SK-N-MC (cell line): ENCODE results near the gene CTNNA3.

Source experiments
- DNase-seq: peaks from one replicate; pipeline ENCODE4 v3.0.0-alpha.2; 2011; ENCODE audit warnings: low read depth, low spot score
- H3K27ac ChIP-seq: fragments of 200-600 bp; sonication (generic); 2 replicates; pipeline ENCODE4 v1.5.1; 2016; ENCODE audit warnings: mixed run types
- H3K36me3 ChIP-seq: fragments of 200-600 bp; sonication (generic); 2 replicates; pipeline ENCODE4 v1.6.1; 2017; ENCODE audit warnings: antibody characterized with exemption, low read length, mixed read lengths; ENCODE audit not compliant: insufficient read depth
- H3K4me3 ChIP-seq: fragments of 200-600 bp; sonication (generic); 2 replicates; pipeline ENCODE4 v1.5.1; 2016
- H3K9ac ChIP-seq: fragments of 200-600 bp; sonication (generic); 2 replicates; pipeline ENCODE4 v1.8.0; 2017; ENCODE audit warnings: mixed run types, mixed read lengths; ENCODE audit not compliant: insufficient read length
- H3K9me3 ChIP-seq: fragments of 200-600 bp; sonication (generic); 2 replicates; pipeline ENCODE4 v1.6.1; 2017; ENCODE audit warnings: low read depth, mild to moderate bottlenecking, antibody characterized with exemption, low read length, moderate library complexity, mixed read lengths
- EZH2 ChIP-seq: fragments of 200-600 bp; sonication (generic); IDR thresholded peaks from one replicate; pipeline ENCODE4 v1.6.1; 2017; ENCODE audit warnings: antibody characterized with exemption
- FOXP2 ChIP-seq: optimal IDR thresholded peaks from 2 replicates; pipeline ENCODE3; 2011; ENCODE audit warnings: mild to moderate bottlenecking, moderate library complexity; ENCODE audit not compliant: insufficient read depth; ENCODE audit errors: extremely low read length, control extremely low read depth
- POLR2AphosphoS5 ChIP-seq: IDR thresholded peaks from 2 replicates; pipeline ENCODE4 v1.6.1; 2012; ENCODE audit warnings: mild to moderate bottlenecking, low read depth, low read length, borderline replicate concordance

Gene CTNNA3

DNA sequence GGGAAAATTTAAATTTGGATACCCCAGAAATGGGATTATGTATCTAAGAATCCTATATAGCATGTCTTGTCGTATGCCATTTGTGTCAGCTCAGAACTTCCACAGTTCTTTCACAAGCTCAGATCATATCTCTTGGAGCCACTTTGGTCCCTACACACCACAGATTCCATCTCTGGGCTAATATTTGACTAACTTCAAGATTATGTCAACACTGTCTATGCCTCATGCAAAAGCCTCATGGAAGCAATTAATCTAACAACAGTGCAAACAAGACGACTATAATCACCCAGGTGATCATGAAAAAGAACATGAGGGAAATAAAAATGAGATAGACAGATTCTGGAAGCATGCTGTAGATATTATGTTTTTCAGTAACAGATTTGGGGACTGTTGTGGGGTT is 581.0 kb downstream of the CTNNA3 start:
- Histone ChIP-seq H3K27ac (no peak overlapping the region), H3K9me3 (no peaks in the 10 kb centered on the region), H3K9ac (no peak overlapping the region), H3K36me3 (no peaks in the 10 kb centered on the region), H3K4me3 (no peak overlapping the region)
- no peak for DNase-seq
- TF ChIP-seq POLR2AphosphoS5: no peak
- no peak for TF ChIP-seq FOXP2
- TF ChIP-seq EZH2: no peak

DNA sequence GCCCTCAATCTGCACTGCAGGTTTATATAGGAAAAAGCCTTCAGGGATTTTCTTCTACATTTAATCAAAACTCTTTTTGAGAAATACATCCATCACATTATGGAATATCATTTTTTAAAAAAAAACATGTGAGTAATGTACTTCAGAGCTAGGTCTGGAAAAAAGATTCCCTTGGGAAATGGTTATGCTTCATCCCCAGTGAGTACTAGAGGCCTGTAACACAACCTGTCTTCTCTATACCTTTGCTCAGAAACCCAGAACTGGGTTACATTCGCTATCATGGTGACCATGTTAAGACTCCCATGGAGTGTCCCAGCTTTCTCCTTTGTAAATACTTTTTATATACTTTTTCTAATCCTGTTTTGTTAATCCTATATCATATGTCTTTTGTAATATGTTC is 583.2 kb downstream of the CTNNA3 start:
- Histone ChIP-seq H3K9ac (no peak overlapping the region), H3K4me3 (no peak overlapping the region), H3K27ac (no peak overlapping the region), H3K36me3 (no peaks in the 10 kb centered on the region), H3K9me3 (no peaks in the 10 kb centered on the region)
- no peak for DNase-seq
- TF ChIP-seq FOXP2 (no peak), POLR2AphosphoS5 (no peak), EZH2 (no peak)

DNA sequence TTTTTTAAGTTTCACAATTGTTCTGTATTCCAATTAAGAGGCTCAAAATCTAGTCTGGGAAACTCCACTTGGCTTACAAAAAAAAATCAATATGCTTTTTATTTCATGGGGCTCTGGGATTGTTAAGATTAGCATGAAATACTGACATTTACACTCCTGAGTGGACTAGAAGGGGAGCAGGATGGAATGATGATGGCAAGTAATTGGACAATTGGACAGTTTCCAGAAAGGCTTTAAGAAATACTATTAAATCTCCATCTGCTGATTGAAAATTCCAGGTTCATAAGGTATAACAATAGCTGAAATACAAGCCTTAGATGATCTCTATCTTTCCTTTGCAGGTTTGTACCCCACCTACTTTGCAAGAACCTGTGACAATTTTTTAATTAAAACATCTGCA is 585.7 kb downstream of the CTNNA3 start:
- H3K27ac ChIP-seq: no peak overlapping the region
- H3K36me3 ChIP-seq: no peaks in the 10 kb centered on the region
- H3K4me3 ChIP-seq: no peak overlapping the region
- TF ChIP-seq EZH2 (no peak), FOXP2 (no peak), POLR2AphosphoS5 (no peak)
- DNase-seq: no peak
- no peak overlapping the region for H3K9ac ChIP-seq
- no peaks in the 10 kb centered on the region for H3K9me3 ChIP-seq

DNA sequence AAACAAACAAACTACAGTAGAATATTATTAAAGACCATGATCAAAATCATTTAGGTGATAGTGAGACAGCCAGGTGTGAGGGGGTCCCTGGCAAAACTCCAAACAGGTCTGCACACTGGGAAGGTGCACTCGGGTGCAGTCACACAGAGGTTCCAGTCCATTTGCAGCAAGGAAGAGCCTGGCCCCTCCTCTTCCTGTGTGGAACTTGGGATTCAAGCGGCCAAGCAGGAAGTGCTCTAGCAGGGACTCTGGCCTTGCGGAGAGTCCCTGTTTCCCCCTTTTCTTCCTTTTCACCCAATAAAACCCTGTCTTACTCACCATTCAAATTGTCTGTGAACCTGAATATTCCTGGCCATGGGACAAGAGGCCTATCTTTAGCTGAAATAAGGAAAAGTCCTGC is 588.3 kb downstream of the CTNNA3 start:
- no peak for DNase-seq
- no peak overlapping the region for H3K9ac ChIP-seq
- TF ChIP-seq POLR2AphosphoS5 (no peak), FOXP2 (no peak), EZH2 (no peak)
- H3K27ac ChIP-seq: no peak overlapping the region
- no peaks in the 10 kb centered on the region for H3K9me3 ChIP-seq
- H3K36me3 ChIP-seq: no peaks in the 10 kb centered on the region
- H3K4me3 ChIP-seq: no peak overlapping the region

DNA sequence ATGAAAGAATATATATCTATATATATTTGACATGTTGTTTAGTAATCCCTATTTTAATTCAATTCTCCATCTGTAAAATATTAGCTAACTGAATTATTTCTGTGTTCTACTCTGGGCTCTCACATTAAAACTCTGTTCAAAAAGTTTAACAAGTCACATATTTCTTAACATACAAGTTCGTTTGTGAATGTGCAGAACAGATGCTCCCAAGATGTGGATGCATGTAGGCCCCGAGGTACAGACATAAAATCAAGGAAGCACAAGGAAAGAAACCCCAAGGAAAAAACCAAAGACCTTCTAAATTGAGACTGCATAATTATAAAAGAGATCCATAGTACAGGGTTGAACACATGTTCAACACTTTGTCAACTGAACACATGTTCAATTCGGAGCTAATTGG is 595.0 kb downstream of the CTNNA3 start:
- Histone ChIP-seq H3K4me3 (peak overlapping the region; percentile 39), H3K9me3 (no peaks in the 10 kb centered on the region)
- DNase-seq: no peak

DNA sequence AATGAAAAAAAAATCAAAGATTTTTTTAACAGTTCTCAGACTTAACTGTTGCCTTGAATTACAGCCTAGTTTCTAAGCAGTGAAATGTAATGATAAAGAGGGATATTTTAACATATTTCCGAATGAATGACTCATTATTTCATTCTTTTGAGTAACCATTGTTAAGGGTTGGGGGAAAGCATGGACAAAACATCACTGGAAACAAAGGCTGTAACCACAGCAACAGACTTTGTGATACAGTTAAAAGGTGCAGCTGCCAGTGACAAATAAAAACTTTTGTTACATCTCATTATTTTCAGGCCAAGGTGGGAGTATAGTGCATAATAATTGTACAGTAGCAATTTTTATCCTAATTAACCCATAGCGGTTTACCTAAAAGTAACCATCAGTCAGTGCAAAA is 597.5 kb downstream of the CTNNA3 start:
- Histone ChIP-seq H3K36me3 (no peaks in the 10 kb centered on the region), H3K27ac (no peak overlapping the region), H3K4me3 (no peak overlapping the region), H3K9ac (no peak overlapping the region), H3K9me3 (no peaks in the 10 kb centered on the region)
- no peak for DNase-seq
- no peak for TF ChIP-seq POLR2AphosphoS5
- TF ChIP-seq EZH2: no peak
- TF ChIP-seq FOXP2: no peak

More for the DNA sequence above, 595.0 kb downstream of the CTNNA3 start:
- Histone ChIP-seq H3K36me3 (no peaks in the 10 kb centered on the region), H3K27ac (peak overlapping the region; percentile 96), H3K9ac (no peak overlapping the region)
- TF ChIP-seq EZH2: no peak
- TF ChIP-seq FOXP2: no peak

DNA sequence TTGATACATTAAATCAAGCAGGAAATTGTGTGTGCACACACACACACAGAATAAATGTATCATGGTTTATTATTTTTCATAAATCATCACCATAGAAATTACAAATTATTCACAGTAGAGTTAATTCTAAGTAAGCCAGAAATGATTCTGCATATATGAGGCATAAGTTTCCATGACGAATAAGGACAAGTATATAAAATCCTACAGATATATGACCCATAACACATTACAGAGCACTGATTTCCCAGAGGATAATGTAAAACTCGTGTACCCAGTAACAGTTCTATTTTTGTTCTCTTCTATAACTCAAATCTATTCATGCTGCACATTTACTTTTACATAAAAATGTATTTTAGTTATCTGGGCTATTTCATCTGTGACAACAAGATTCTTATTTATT is 600.5 kb downstream of the CTNNA3 start:
- H3K27ac ChIP-seq: peak overlapping the region; percentile 73; the same call in 1 of the 2 replicates
- H3K4me3 ChIP-seq: no peak overlapping the region; the same call in 1 of the 2 replicates
- H3K9ac ChIP-seq: no peak overlapping the region
- H3K36me3 ChIP-seq: no peaks in the 10 kb centered on the region
- TF ChIP-seq POLR2AphosphoS5 (no peak), FOXP2 (no peak), EZH2 (no peak)
- H3K9me3 ChIP-seq: no peaks in the 10 kb centered on the region
- no peak for DNase-seq

DNA sequence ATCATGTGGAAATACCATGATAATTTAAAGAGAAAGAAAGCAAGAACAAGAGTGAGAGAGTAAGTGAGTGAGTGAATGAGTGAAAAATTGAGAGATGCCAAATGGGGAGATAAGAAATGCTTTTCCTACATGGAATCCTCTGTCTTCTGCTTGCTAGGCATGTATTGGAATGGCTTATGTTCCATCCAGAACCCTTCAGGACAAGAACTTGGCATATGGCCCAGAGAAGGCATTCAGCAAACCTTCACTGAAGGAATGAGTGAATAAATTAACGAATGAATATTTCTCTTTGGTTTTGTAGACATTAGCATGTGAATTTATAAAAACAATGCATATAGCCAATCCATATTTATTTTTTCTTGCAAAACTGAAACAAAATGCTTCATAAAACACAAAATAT is 608.0 kb downstream of the CTNNA3 start:
- no peak overlapping the region; the same call in 1 of the 2 replicates for H3K27ac ChIP-seq
- DNase-seq: peak; percentile 16
- H3K36me3 ChIP-seq: no peaks in the 10 kb centered on the region
- no peak for TF ChIP-seq EZH2
- TF ChIP-seq POLR2AphosphoS5: no peak
- TF ChIP-seq FOXP2: no peak
- no peaks in the 10 kb centered on the region for H3K9me3 ChIP-seq
- 0 out of 2 replicates have a peak overlapping the region, but pooled peaks have one; percentile 0 for H3K4me3 ChIP-seq
- H3K9ac ChIP-seq: no peak overlapping the region

DNA sequence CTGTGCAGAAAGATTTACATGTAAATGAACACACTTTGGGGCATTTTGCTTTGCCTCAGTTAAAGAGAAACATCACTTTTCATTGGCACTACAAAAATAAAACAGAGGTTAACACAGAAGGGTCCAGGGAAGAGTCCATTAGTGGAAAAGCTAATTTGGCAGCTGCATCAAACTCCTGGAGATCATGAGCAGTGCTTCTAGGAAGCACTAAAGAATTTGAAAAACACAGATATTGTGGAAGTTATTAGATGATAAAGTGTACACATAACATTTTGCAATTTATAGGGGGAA is 608.9 kb downstream of the CTNNA3 start:
- Histone ChIP-seq H3K4me3 (no peak overlapping the region), H3K27ac (no peak overlapping the region), H3K36me3 (no peaks in the 10 kb centered on the region), H3K9me3 (no peaks in the 10 kb centered on the region), H3K9ac (no peak overlapping the region)
- TF ChIP-seq POLR2AphosphoS5 (no peak), EZH2 (no peak), FOXP2 (no peak)
- no peak for DNase-seq
